Coronary artery (tissue), 2 donors: Measurements from ENCODE around the gene CCDC7.
"Not testable (repeated sequence)": the region's sequence is repeated elsewhere in the genome, so short reads cannot be mapped to it uniquely, and the experiment has no call there.

ENCODE experiments used
- DNase-seq: peaks from one replicate; pipeline ENCODE4 v3.0.0-alpha.2; 2017; ENCODE audit warnings: low spot score
- H3K27ac ChIP-seq, 2 donors: fragments of 200-600 bp; sonication (generic); one replicate each; pipeline ENCODE4 v1.5.1; 2016 to 2019
- H3K4me3 ChIP-seq: fragments of 200-600 bp; sonication (generic); 2 replicates; pipeline ENCODE4 v1.5.1; 2016; ENCODE audit warnings: mild to moderate bottlenecking, moderate library complexity
- CTCF ChIP-seq: fragments of 200-600 bp; sonication (generic); IDR thresholded peaks from one replicate; pipeline ENCODE4 v1.5.1; 2019; ENCODE audit warnings: antibody characterized with exemption

Gene CCDC7

DNA sequence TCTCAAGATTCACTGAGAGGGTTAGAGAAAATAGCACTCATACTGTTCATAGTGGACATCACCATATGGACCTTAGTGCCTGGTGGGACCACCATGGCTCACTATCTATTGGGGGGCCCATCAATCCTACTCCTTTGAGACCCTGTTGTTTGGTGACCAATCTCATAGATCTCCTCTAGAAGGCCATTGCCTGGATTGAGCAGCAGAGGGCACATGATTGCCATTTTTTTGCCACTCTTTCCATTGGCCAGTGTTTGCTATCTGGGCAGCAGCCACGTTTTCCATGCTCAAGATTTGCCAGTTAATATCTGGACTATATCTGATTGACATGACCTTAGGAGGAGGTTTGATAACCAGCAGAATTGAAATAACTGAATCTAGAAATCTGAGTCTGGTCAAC, 267.6 kb downstream of the CCDC7 start:
- no peak for DNase-seq
- TF ChIP-seq CTCF: no peak
- Histone ChIP-seq H3K4me3 (no peak overlapping the region), H3K27ac (no peak overlapping the region)

DNA sequence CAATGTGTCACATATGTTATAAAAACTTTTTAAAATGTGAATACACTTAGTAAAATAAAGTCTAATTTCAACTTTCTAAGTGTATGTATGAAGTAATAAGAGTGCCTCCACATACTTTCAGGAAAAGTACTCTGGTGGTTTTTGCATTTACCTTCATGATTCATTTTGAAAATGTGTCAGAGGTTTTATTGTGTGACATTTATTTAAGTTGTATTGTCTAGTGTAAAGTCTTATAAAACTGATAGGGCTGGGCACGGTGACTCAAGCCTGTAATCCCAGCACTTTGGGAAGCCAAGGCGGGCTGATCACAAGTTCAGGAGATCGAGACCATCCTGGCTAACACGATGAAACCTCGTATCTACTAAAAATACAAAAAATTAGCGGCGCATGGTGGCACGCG, 285.6 kb downstream of the CCDC7 start:
- H3K4me3 ChIP-seq: no peak overlapping the region
- H3K27ac ChIP-seq: no peak overlapping the region
- no peak for DNase-seq
- TF ChIP-seq CTCF: no peak

DNA sequence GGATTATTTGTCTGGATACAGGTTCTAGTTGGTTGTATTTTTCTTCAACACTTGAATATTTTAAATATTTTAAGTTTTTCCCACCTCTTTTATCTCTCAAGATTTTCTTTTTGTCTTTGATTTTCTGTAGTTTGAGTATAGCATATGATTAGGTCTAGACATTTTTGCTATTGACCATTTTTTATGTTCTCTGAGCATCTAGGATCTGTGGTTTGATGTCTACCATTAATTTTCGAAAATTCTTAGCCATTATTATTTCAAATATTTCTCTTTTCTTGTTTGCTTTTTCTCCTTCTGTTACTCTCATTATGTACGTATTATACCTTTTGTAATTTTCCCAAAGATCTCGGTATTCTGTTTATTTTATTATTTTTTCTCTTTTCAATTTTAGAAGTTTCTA, 293.0 kb downstream of the CCDC7 start:
- TF ChIP-seq CTCF: no peak
- Histone ChIP-seq H3K27ac (no peak overlapping the region), H3K4me3 (no peak overlapping the region)
- DNase-seq: no peak

DNA sequence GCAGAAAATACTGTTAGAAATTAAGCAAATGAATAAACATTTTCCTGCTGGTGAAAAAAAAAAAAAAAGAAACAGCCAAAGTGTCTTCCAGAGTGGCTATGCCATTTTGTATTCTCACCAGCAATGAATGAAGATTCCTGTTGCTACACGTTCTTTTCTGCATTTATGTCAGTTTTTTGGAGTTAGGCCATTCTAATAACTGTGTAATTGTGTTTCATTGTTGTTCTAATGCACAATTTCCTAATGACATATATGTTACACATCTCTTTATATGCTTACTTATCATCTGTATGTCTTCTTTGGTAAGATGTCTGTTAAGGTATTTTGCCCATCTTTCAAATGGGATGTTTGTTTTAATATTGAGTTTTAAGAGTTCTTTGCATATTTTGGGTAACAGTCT, 298.4 kb downstream of the CCDC7 start:
- no peak for TF ChIP-seq CTCF
- Histone ChIP-seq H3K4me3 (no peak overlapping the region), H3K27ac (no peak overlapping the region)
- no peak for DNase-seq

- no peak for DNase-seq
- H3K27ac ChIP-seq: no peak overlapping the region
- H3K4me3 ChIP-seq: no peak overlapping the region
- TF ChIP-seq CTCF: no peak
These were observed 300.9 kb downstream of the CCDC7 start for GRCh38 chr10:32746869-32747268.

GRCh38 chr10:32751582-32751981, 305.6 kb downstream of the CCDC7 start:
- no peak overlapping the region for H3K27ac ChIP-seq
- no peak overlapping the region for H3K4me3 ChIP-seq
- TF ChIP-seq CTCF: no peak
- DNase-seq: no peak

DNA sequence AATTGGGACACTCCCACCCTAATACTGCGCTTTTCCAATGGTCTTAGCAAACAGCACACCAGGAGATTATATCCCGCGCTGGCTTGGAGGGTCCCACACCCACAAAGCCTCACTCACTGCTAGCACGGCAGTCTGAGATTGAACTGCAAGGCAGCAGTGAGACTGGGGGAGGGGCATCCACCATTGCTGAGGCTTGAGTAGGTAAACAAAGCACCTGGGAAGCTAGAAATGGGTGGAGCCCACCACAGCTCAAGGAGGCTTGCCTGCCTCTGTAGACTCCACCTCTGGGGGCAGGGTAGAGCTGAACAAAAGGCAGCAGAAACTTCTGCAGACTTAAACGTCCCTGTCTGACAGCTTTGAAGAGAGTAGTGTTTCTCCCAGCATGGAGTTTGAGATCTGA, 309.0 kb downstream of the CCDC7 start:
- not testable (repeated sequence) for DNase-seq, H3K4me3 ChIP-seq

GRCh38 chr10:32771217-32771616, 325.3 kb downstream of the CCDC7 start:
- Histone ChIP-seq H3K4me3 (no peak overlapping the region), H3K27ac (no peak overlapping the region)
- TF ChIP-seq CTCF: no peak
- no peak for DNase-seq

More for the DNA sequence above, 309.0 kb downstream of the CCDC7 start:
- H3K27ac ChIP-seq: not testable (repeated sequence)
